Measurements from ENCODE around the gene CALHM4.

CALHM4 gene

DNA sequence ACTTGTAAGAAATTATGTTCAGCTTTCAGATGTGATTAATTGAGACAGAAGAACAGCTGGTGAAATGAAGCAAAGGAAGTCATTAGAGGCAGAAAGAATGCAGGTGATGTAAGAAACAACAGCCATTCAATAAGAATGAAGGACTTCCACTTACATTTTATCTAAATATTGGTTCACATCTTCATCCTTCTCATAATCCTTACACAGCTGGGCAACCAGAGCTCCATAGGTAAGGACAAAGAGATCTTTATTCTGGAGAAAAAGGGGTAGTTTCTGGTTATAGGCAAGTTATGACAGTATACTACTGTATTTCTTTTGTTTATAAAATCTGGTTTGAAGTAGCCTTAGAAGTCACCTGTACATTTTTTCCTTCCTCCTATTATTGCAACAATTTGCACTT lies 10.4 kb upstream of the CALHM4 start:
- DNase-seq = no peak

- no peak for DNase-seq
Observed at GRCh38 chr6:116545651-116546050, 7.9 kb upstream of the CALHM4 start, which contains the start of gene TRAPPC3L. TRAPPC3L (minus strand) TSS chr6:116545684; CDS start chr6:116545514, 170 bp downstream.

DNA sequence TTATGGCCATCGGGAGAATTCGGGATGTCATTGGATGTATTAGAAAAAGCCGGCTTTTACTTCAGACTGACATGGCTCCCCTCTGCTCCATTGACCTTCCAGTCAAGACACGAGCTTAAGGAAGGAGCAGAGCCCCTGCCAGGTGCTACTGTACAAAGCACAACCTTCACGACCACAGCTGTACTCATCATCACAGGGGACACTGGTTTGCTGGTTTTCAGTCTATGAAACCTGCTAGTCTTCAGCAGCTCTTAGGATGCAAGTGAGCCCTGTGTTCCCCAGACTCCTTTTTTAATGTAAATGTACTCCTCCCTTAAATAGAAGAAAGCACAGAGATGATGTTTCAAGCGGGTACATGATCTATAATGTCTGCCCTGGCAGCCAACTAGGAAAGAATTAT lies 6.2 kb upstream of the CALHM4 start:
- DNase-seq = no peak

- no peak for DNase-seq
Observed at GRCh38 chr6:116550796-116551195, 2.8 kb upstream of the CALHM4 start.

GRCh38 chr6:116556065-116556464 lies 2.5 kb downstream of the CALHM4 start:
- DNase-seq = no peak

- no peak for DNase-seq
Observed at GRCh38 chr6:116556814-116557415, 3.4 kb downstream of the CALHM4 start.

DNA sequence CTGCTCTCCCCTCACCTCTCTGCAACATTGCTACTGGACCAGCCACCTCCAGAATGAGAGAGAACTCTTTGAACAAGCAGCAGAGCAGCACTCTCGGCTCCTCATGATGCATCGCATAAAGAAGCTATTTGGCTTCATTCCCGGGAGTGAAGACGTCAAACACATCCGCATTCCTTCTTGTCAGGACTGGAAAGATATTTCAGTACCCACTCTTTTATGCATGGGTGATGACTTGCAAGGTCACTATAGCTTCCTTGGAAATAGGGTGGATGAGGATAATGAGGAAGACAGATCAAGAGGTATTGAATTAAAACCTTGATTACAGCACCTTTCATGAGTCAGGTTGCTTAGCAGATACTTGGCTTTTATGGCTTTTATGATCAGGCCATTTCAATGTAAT lies 4.3 kb downstream of the CALHM4 start:
- no peak for DNase-seq

DNA sequence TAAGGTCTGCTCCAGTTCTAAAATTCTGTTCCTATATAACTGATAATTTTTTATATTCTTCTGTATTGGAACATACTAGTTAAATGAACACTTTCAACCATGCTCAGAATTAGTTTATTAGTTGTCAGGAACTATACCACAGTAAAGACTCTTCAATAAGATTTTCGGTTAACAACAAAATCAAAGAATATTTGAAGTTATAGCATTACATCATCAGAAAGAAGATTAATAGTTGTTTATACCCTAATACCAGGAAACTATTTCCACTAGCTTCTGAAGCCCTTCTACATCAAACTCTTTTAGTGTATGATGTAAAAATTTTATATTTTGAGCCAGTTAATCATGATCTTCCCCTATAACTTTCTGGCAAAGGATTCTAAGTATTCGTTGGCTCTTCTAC lies 6.6 kb downstream of the CALHM4 start:
- no peak for DNase-seq

DNA sequence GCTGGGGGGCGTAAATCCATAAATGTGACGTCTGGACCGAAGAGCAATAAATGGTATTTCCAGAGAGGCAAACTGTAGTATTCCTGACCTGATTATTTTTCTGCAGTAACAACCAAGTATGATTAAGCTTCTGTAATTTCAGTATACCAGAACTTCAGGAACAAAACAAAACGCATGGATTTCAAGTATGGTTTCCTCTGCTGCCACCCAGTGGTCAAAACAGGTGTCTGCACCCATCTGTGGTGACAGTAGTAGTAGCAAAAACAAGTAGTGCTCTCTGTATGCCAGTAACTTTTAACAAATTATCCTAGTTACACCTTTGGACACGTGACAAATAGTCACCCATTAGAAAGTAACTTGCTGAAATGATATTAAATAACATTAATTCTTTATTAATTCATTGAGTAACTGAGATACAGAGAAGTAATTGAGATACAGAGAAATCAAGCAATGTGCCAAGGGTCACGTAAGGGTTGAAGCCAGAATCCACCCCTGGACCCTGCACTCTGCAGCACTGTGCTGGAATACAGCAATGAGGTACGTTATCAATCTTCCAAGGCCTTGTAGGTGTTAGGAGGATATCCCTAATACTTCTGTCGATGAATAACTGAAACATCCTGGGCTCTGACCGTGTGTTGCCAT lies 7.9 kb downstream of the CALHM4 start:
- DNase-seq = peak; percentile 58

- no peak for DNase-seq
Observed at GRCh38 chr6:116562019-116562403, 8.5 kb downstream of the CALHM4 start.

- no peak for DNase-seq
Observed at GRCh38 chr6:116562614-116563013, 9.1 kb downstream of the CALHM4 start.

- no peak for DNase-seq
Observed at GRCh38 chr6:116563830-116564229, 10.3 kb downstream of the CALHM4 start.

DNA sequence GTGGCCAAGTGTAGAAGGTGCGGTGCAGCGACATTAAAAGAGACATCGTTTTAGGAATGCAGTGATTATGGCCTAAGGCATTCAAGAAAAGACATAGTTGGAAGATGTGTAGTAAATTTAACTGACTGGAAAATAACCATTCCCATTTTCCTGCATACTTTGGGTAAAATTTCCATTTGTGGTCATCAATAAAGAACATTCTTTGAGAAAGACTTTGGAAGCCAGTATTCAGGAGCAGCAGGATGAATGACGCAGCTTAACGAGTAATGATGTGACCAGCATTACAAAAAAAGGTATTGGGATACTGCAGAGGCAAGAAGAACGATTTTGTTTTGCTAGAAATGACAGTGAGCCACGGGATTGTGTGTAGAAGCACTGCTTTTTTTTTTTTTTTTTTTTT lies 10.8 kb downstream of the CALHM4 start:
- no peak for DNase-seq

DNA sequence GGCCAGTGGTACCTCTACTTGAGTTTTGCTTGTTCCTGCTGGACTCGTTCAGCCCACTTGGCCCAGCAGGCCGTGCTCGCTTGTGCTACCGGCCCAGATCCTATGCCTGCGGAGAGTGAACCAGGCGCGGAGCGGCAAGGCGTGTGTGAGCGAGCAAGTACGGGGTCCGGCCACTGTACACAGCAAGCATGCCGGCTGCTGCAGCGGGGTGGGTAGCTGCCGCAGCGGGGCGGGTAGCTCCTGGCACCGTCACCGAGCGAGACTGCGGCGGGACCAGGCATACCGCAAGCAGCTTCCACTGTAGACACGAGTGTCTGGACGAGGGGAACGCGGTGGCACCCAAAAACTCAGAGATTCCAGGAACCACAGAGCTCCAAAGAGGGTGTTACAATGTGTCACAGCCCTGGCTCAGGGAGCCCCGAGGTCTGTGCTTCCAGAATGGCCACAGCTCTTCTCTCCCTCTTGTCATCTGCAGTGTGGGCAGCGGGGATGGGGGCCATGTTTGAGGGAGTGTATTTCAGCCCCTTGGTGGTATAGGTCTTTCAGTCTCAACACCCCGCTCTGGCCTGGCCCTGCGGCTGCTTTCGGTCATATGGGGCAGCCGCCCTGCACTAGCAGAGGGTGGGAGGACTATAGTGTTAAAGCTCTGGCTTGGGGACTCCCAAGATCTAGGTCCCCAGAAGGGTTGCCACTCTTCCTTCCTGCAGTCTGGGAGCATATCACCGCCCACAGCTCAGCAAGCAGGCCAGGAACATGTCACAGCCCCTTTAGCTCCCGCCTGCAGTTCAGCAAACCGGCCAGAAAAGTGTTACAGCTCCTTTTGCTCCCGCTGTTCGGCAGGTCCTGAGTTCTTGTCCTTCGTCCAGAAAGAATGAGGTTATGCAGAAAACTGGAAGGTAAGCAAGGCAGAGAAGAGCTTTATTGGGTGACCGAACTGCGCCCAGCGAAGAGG lies 11.6 kb downstream of the CALHM4 start:
- DNase-seq = no peak

- no peak for DNase-seq
Observed at GRCh38 chr6:116568111-116568510, 14.6 kb downstream of the CALHM4 start.

DNA sequence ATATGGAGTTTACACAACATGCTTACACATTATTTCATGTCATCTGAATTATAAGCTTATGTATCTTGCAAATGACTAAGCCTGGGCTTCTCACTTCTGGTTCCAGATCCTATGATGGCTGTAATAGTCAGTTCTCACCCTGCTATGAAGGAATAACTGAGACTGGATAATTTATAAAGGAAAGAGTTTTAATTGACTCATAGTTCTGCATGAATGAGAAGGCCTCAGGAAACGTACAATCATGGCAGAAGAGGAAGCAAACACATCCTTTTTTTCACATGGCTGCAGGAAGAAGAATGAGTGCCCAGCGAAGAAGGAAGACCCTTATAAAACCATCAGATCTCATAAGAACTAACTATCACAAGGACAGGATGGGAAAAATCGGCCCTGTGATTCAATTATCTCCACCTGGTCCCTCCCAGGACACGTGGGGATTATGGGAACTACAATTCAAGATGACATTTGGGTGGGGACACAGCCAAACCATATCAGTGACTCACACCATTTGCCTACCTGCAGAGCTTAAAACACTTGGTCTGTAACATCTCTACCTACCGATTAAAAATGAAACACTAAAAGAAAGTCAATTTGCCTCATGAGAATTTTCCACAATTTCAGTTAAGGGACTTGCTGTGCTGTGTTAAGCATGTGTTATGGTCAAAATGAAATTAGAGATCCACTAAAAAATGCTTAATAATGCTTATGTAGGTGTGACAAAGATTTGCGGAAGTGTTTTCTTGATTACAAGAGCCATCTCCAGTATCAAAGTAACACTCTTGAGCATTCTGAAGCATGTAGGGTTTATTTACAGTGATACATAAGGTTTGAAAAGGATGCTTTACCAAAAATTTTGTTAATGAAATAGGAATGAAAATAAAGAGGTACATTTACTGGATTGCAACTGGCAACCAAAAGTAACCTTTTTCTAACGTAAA lies 15.5 kb downstream of the CALHM4 start:
- no peak for DNase-seq

GRCh38 chr6:116570856-116571682 lies 17.5 kb downstream of the CALHM4 start, which contains the start of gene RWDD1:
RWDD1 (plus strand) TSS chr6:116571504; CDS start chr6:116571583, 79 bp downstream.
- DNase-seq = peak; percentile 95

- DNase-seq = no peak
Observed at GRCh38 chr6:116571683-116572000, 18.1 kb downstream of the CALHM4 start.

- peak; percentile 47 for DNase-seq
Observed at GRCh38 chr6:116572162-116572561, 18.6 kb downstream of the CALHM4 start.

- DNase-seq = no peak
Observed at GRCh38 chr6:116575227-116575626, 21.7 kb downstream of the CALHM4 start.

DNA sequence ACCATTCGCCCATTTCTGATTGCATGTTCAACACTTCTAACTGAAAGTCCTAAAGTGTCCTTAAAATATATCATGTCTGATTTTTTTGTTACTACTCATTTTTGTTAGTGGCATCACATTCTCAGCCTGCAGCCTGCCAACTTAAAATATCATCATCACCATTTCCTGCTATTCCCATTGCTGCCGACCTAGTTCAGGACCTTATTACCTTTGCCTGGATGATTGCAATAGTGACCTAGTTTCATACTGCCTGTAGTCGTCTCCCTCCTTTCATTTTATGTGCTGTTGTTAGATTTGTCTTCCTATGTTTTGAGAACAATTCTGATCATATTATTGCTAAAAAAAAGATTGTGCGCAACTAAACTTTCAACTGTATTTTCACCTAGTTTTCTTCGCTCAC lies 23.9 kb downstream of the CALHM4 start:
- no peak for DNase-seq

DNA sequence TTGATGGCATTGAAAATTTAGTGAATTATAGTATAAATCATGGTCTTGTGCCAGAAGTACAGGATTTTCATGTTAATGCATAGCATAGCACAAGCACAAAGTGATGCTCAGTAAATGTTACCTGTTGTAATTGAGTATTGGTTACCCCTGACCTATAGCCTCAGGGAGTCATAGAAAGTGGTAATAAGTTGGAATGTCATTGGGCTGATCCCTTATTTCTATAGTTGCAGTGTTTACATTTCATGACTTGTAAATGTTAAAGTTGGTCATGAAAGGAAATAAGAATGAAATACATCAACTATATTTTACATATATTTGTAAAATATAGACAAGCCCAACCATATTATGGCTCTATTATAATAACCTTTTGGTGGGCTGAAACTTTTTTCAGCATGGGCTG lies 24.8 kb downstream of the CALHM4 start:
- DNase-seq = no peak
